A673 (cell line): ENCODE measurements around the gene KIF23. TPM values are rescaled to one million over a fixed set of nuclear protein-coding genes. Genes with fewer than 3 reads are reported as not detected.

Experiments used
- BruUV-seq: library from RNA; stranded (reverse); fragments of 400-500 nt; replicated peaks from 2 replicates; lab custom pipeline; 2021; lab: Mats Ljungman, UMichigan
- CTCF ChIA-PET: fragments of 300-600 bp; sonication (Branson Sonifier 250); formaldehyde crosslinking; loops from one replicate; lab custom pipeline; 2022; ENCODE audit warnings: antibody characterized with exemption; lab: Charles Lee
- POLR2A ChIA-PET: fragments of 300-600 bp; sonication (Branson Sonifier 250); formaldehyde crosslinking; loops from one replicate; lab custom pipeline; 2022; ENCODE audit warnings: antibody characterized with exemption; ENCODE audit not compliant: low non-redundant PET; lab: Charles Lee
- DNase-seq: peaks from one replicate; pipeline ENCODE4 v3.0.0-alpha.2; 2015; ENCODE audit warnings: low spot score
- H3K27ac ChIP-seq: fragments of 200-600 bp; sonication (generic); 2 replicates; pipeline ENCODE4 v1.5.1; 2016; ENCODE audit warnings: mixed run types, low read depth, mild to moderate bottlenecking, mixed read lengths, antibody characterized with exemption, low read length; ENCODE audit not compliant: poor library complexity, severe bottlenecking
- H3K27me3 ChIP-seq: fragments of 200-600 bp; sonication (generic); replicated peaks from 2 replicates; pipeline ENCODE4 v1.6.1; 2017; ENCODE audit warnings: mixed run types, low read depth, mild to moderate bottlenecking, mixed read lengths, antibody characterized with exemption, low read length; ENCODE audit not compliant: insufficient read depth, poor library complexity
- H3K36me3 ChIP-seq: fragments of 200-600 bp; sonication (generic); 2 replicates; pipeline ENCODE4 v1.6.1; 2016; ENCODE audit warnings: mixed run types, mild to moderate bottlenecking, mixed read lengths, antibody characterized with exemption, low read length; ENCODE audit not compliant: insufficient read depth, poor library complexity, severe bottlenecking
- H3K4me1 ChIP-seq: fragments of 200-600 bp; sonication (generic); 2 replicates; pipeline ENCODE4 v1.6.1; 2017; ENCODE audit warnings: mixed run types, mild to moderate bottlenecking, mixed read lengths, antibody characterized with exemption, low read length; ENCODE audit not compliant: insufficient read depth, poor library complexity, severe bottlenecking
- H3K4me3 ChIP-seq: fragments of 200-600 bp; sonication (generic); 2 replicates; pipeline ENCODE4 v1.5.1; 2016; ENCODE audit warnings: low read depth, mixed run types, mild to moderate bottlenecking, mixed read lengths, low read length; ENCODE audit not compliant: poor library complexity, severe bottlenecking
- H3K9me3 ChIP-seq: fragments of 200-600 bp; sonication (generic); 2 replicates; pipeline ENCODE4 v1.6.1; 2016; ENCODE audit warnings: mixed run types, low read depth, mild to moderate bottlenecking, mixed read lengths, antibody characterized with exemption, low read length; ENCODE audit not compliant: poor library complexity, severe bottlenecking
- EZH2 ChIP-seq: fragments of 200-600 bp; sonication (generic); IDR thresholded peaks from 2 replicates; pipeline ENCODE4 v1.6.1; 2017; ENCODE audit warnings: borderline replicate concordance, low read depth, mild to moderate bottlenecking, mixed read lengths, antibody characterized with exemption, low read length; ENCODE audit not compliant: poor library complexity, severe bottlenecking
- intact Hi-C: fragments of 100-400 bp; cut with micrococcal nuclease; formaldehyde crosslinking; loops from one replicate; pipeline ENCODE4 v1.10.0; 2022; ENCODE audit not compliant: unreplicated experiment
- total RNA-seq: library from RNA; stranded (reverse); gene quantifications from 2 replicates; pipeline ENCODE4 v1.2.3, GENCODE V29; 2021
- TF ChIP-seq, protein P1 (sequence below): fragments of 300-800, 200-600 bp; sonication (generic); conservative IDR thresholded peaks from 2 replicates; pipeline ENCODE4 v1.5.1; 2017; ENCODE audit warnings: low read depth, mild to moderate bottlenecking, antibody characterized with exemption, low read length, moderate library complexity, mixed read lengths

The KIF23 gene
- total RNA-seq, 1 experiment from 2014 or later = 124 TPM

DNA sequence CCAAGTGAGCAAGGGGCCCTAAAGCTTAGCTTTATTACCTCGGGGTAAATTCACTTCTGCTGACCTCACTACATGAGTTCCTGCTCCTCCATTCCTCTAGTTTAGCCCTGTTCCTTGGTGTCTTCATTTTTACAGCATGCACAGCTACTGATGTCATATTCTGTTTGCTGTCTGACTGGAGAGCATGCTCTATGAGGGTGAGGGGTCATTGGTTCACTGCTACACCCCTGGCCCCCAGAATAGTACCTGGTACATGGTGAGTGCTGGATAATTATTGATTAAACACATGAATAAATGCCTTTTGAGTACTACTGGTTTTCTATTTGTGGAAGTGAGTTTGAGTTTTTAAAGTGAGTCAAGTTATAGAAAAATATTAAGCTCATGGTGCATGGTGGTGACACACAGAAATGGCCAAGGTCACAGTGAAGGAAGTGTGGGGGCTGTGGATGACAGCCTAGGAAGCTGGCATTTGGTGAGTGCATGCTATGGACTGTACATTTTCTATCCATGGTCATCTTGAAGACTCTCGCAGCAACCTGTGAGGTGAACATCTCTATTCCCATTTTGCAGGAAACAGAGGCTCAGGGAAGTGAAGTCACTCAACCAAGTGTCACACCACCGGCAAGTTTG is 72.4 kb downstream of the KIF23 start:
- Histone ChIP-seq H3K4me3 (no peak overlapping the region), H3K27me3 (no peaks in the 10 kb centered on the region), H3K4me1 (no peaks in the 10 kb centered on the region), H3K9me3 (no peaks in the 10 kb centered on the region), H3K36me3 (no peaks in the 10 kb centered on the region), H3K27ac (no peak overlapping the region)
- DNase-seq = no peak
- TF ChIP-seq, protein P1, sequence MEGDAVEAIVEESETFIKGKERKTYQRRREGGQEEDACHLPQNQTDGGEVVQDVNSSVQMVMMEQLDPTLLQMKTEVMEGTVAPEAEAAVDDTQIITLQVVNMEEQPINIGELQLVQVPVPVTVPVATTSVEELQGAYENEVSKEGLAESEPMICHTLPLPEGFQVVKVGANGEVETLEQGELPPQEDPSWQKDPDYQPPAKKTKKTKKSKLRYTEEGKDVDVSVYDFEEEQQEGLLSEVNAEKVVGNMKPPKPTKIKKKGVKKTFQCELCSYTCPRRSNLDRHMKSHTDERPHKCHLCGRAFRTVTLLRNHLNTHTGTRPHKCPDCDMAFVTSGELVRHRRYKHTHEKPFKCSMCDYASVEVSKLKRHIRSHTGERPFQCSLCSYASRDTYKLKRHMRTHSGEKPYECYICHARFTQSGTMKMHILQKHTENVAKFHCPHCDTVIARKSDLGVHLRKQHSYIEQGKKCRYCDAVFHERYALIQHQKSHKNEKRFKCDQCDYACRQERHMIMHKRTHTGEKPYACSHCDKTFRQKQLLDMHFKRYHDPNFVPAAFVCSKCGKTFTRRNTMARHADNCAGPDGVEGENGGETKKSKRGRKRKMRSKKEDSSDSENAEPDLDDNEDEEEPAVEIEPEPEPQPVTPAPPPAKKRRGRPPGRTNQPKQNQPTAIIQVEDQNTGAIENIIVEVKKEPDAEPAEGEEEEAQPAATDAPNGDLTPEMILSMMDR = no peak
- no peak for TF ChIP-seq EZH2
- ChIA-PET POLR2A (no interaction called here), CTCF (no interaction called here)
- no TSS peak for BruUV-seq
- intact Hi-C loops = no loop called here

- DNase-seq = no peak
- Histone ChIP-seq H3K27me3 (no peaks in the 10 kb centered on the region), H3K36me3 (no peaks in the 10 kb centered on the region), H3K27ac (no peak overlapping the region), H3K4me1 (no peaks in the 10 kb centered on the region), H3K4me3 (no peak overlapping the region), H3K9me3 (no peaks in the 10 kb centered on the region)
- intact Hi-C loops = no loop called here
- TF ChIP-seq, protein P1 = no peak
- TF ChIP-seq EZH2 = no peak
- POLR2A ChIA-PET = no interaction called here
- no TSS peak for BruUV-seq
- CTCF ChIA-PET = no interaction called here
Observed at GRCh38 chr15:69489073-69489571, 75.0 kb downstream of the KIF23 start.

- H3K9me3 ChIP-seq = no peaks in the 10 kb centered on the region
- POLR2A ChIA-PET = no interaction called here
- no peak overlapping the region for H3K4me3 ChIP-seq
- intact Hi-C loops = no loop called here
- no TSS peak for BruUV-seq
- H3K4me1 ChIP-seq = no peaks in the 10 kb centered on the region
- no peak for TF ChIP-seq EZH2
- TF ChIP-seq, protein P1 = no peak
- H3K27ac ChIP-seq = no peak overlapping the region
- H3K27me3 ChIP-seq = no peaks in the 10 kb centered on the region
- H3K36me3 ChIP-seq = no peaks in the 10 kb centered on the region
- CTCF ChIA-PET = no interaction called here
- no peak for DNase-seq
Observed at GRCh38 chr15:69490356-69491037, 76.3 kb downstream of the KIF23 start.
